ENCODE results near the gene KIAA1586.

The KIAA1586 gene

GRCh38 chr6:57072108-57072507 lies 25.6 kb downstream of the KIAA1586 start:
- TF ChIP-seq REST (IDR thresholded peaks at IDR 0.05; ENCODE audit: insufficient read depth in 1 of 2, low read depth in 2 of 2, low read length in 2 of 2) (no peak), POLR2AphosphoS5 (IDR thresholded peaks at IDR 0.05; ENCODE audit: low read depth, low read length) (no peak), FOXP2 (optimal IDR thresholded peaks at IDR 0.05; ENCODE audit: borderline replicate concordance, extremely low read depth, extremely low read length, insufficient read depth) (no peak), SIN3A (IDR thresholded peaks at IDR 0.05; ENCODE audit: borderline replicate concordance, insufficient read depth, low read length) (no peak), TAF1 (IDR thresholded peaks at IDR 0.05; ENCODE audit: borderline replicate concordance, insufficient read depth, low read length) (no peak)

GRCh38 chr6:57074383-57074782 lies 27.9 kb downstream of the KIAA1586 start:
- TF ChIP-seq REST (IDR thresholded peaks at IDR 0.05; ENCODE audit: insufficient read depth in 1 of 2, low read depth in 2 of 2, low read length in 2 of 2), result no peak
- TF ChIP-seq POLR2AphosphoS5 (IDR thresholded peaks at IDR 0.05; ENCODE audit: low read depth, low read length), result no peak
- TF ChIP-seq SIN3A (IDR thresholded peaks at IDR 0.05; ENCODE audit: borderline replicate concordance, insufficient read depth, low read length), result no peak
- TF ChIP-seq TAF1 (IDR thresholded peaks at IDR 0.05; ENCODE audit: borderline replicate concordance, insufficient read depth, low read length), result no peak
- TF ChIP-seq FOXP2 (optimal IDR thresholded peaks at IDR 0.05; ENCODE audit: borderline replicate concordance, extremely low read depth, extremely low read length, insufficient read depth), result no peak

- no peak for TF ChIP-seq POLR2AphosphoS5 (IDR thresholded peaks at IDR 0.05; ENCODE audit: low read depth, low read length)
- TF ChIP-seq REST (IDR thresholded peaks at IDR 0.05; ENCODE audit: insufficient read depth in 1 of 2, low read depth in 2 of 2, low read length in 2 of 2), result no peak
- no peak for TF ChIP-seq TAF1 (IDR thresholded peaks at IDR 0.05; ENCODE audit: borderline replicate concordance, insufficient read depth, low read length)
- no peak for TF ChIP-seq FOXP2 (optimal IDR thresholded peaks at IDR 0.05; ENCODE audit: borderline replicate concordance, extremely low read depth, extremely low read length, insufficient read depth)
- TF ChIP-seq SIN3A (IDR thresholded peaks at IDR 0.05; ENCODE audit: borderline replicate concordance, insufficient read depth, low read length), result no peak
Measured at GRCh38 chr6:57075092-57075491, 28.6 kb downstream of the KIAA1586 start.

GRCh38 chr6:57078531-57079207 lies 32.2 kb downstream of the KIAA1586 start:
- TF ChIP-seq SIN3A (IDR thresholded peaks at IDR 0.05; ENCODE audit: borderline replicate concordance, insufficient read depth, low read length) (no peak), TAF1 (IDR thresholded peaks at IDR 0.05; ENCODE audit: borderline replicate concordance, insufficient read depth, low read length) (no peak), FOXP2 (optimal IDR thresholded peaks at IDR 0.05; ENCODE audit: borderline replicate concordance, extremely low read depth, extremely low read length, insufficient read depth) (no peak), REST (IDR thresholded peaks at IDR 0.05; ENCODE audit: insufficient read depth in 1 of 2, low read depth in 2 of 2, low read length in 2 of 2) (no peak), POLR2AphosphoS5 (IDR thresholded peaks at IDR 0.05; ENCODE audit: low read depth, low read length) (no peak)
